SK-N-SH treated with all-trans-retinoic acid at 6 μM for 48 hours (cell line): Measurements from ENCODE around the gene CALML5.

Experiments used
- ATAC-seq: fragments of 200-7000 bp; cut with Tn5 transposase; 3 replicates; pipeline ENCODE4 v1.9.1; 2020; ENCODE audit warnings: mild to moderate bottlenecking, moderate library complexity
- ARNTL ChIP-seq: fragments of 450-650 bp; formaldehyde crosslinking; IDR thresholded peaks from 2 replicates; pipeline ENCODE4 v1.5.0; 2020; ENCODE audit warnings: low read depth, mild to moderate bottlenecking, moderate library complexity, borderline replicate concordance
- BACH2 ChIP-seq: fragments of 250-450 bp; sonication (Bioruptor Pico); IDR thresholded peaks from 2 replicates; pipeline ENCODE4 v1.9.0; 2021; ENCODE audit warnings: mild to moderate bottlenecking, borderline replicate concordance
- CREB5 ChIP-seq: fragments of 250-450 bp; sonication (Bioruptor Pico); IDR thresholded peaks from 2 replicates; pipeline ENCODE4 v1.5.1; 2020; ENCODE audit warnings: low read depth, mild to moderate bottlenecking, moderate library complexity
- CSDC2 ChIP-seq: fragments of 250-450 bp; sonication (Bioruptor Pico); IDR thresholded peaks from 2 replicates; pipeline ENCODE4 v1.5.0; 2020; ENCODE audit warnings: mild to moderate bottlenecking, moderate library complexity
- ESRRG ChIP-seq: fragments of 250-450 bp; sonication (Bioruptor Pico); IDR thresholded peaks from 2 replicates; pipeline ENCODE4 v1.6.1; 2021; ENCODE audit warnings: mild to moderate bottlenecking
- GLIS3 ChIP-seq: fragments of 250-450 bp; sonication (Bioruptor Pico); IDR thresholded peaks from 2 replicates; pipeline ENCODE4 v1.5.0; 2020; ENCODE audit warnings: mild to moderate bottlenecking, moderate library complexity
- ISL1 ChIP-seq: fragments of 250-450 bp; sonication (Bioruptor Pico); IDR thresholded peaks from 2 replicates; pipeline ENCODE4 v2.1.2; 2022; ENCODE audit warnings: mild to moderate bottlenecking, moderate library complexity
- OSR1 ChIP-seq: fragments of 250-450 bp; sonication (Bioruptor Pico); IDR thresholded peaks from 2 replicates; pipeline ENCODE4 v1.8.0; 2022; ENCODE audit warnings: moderate library complexity, mild to moderate bottlenecking, inconsistent platforms
- POU6F1 ChIP-seq: fragments of 250-450 bp; sonication (Bioruptor Pico); IDR thresholded peaks from 2 replicates; pipeline ENCODE4 v1.8.0; 2021; ENCODE audit warnings: low read depth, mild to moderate bottlenecking, moderate library complexity, borderline replicate concordance
- PPARA ChIP-seq: fragments of 250-450 bp; sonication (Bioruptor Pico); IDR thresholded peaks from 2 replicates; pipeline ENCODE4 v1.5.0; 2020; ENCODE audit warnings: mild to moderate bottlenecking, borderline replicate concordance
- RARB ChIP-seq: fragments of 250-450 bp; sonication (Bioruptor Pico); IDR thresholded peaks from 2 replicates; pipeline ENCODE4 v1.8.0; 2021; ENCODE audit warnings: mild to moderate bottlenecking, moderate library complexity
- SNAI2 ChIP-seq: fragments of 250-450 bp; sonication (Bioruptor Pico); IDR thresholded peaks from 2 replicates; pipeline ENCODE4 v1.5.0; 2020; ENCODE audit warnings: mild to moderate bottlenecking, moderate library complexity
- TCF4 ChIP-seq: fragments of 250-450 bp; sonication (Bioruptor Pico); IDR thresholded peaks from 2 replicates; pipeline ENCODE4 v1.8.0; 2021; ENCODE audit warnings: mild to moderate bottlenecking, moderate library complexity, borderline replicate concordance
- TOX ChIP-seq: fragments of 250-450 bp; sonication (Bioruptor Pico); IDR thresholded peaks from 2 replicates; pipeline ENCODE4 v1.8.0; 2021; ENCODE audit warnings: mild to moderate bottlenecking, moderate library complexity, borderline replicate concordance
- TSHZ2 ChIP-seq: fragments of 250-450 bp; sonication (Bioruptor Pico); IDR thresholded peaks from 2 replicates; pipeline ENCODE4 v1.5.0; 2020; ENCODE audit warnings: mild to moderate bottlenecking, moderate library complexity
- ZFP3 ChIP-seq: fragments of 250-450 bp; sonication (Bioruptor Pico); IDR thresholded peaks from 2 replicates; pipeline ENCODE4 v1.5.0; 2020; ENCODE audit warnings: mild to moderate bottlenecking, moderate library complexity
- ZFP30 ChIP-seq: fragments of 450-650 bp; formaldehyde crosslinking; IDR thresholded peaks from 2 replicates; pipeline ENCODE4 v1.5.0; 2022; ENCODE audit warnings: mild to moderate bottlenecking, moderate library complexity
- ZNF565 ChIP-seq: fragments of 450-650 bp; formaldehyde crosslinking; conservative IDR thresholded peaks from 2 replicates; pipeline ENCODE4 v1.5.0; 2020; ENCODE audit warnings: low read depth, mild to moderate bottlenecking, moderate library complexity
- ZNF70 ChIP-seq: fragments of 450-650 bp; formaldehyde crosslinking; IDR thresholded peaks from 2 replicates; pipeline ENCODE4 v1.5.0; 2020; ENCODE audit warnings: mild to moderate bottlenecking, moderate library complexity
- ZNF8 ChIP-seq: fragments of 450-650 bp; formaldehyde crosslinking; IDR thresholded peaks from 2 replicates; pipeline ENCODE4 v1.5.0; 2020; ENCODE audit warnings: mild to moderate bottlenecking, moderate library complexity

Gene CALML5

GRCh38 chr10:5532307-5532605 is 32.9 kb upstream of the CALML5 start:
- no peak for ATAC-seq
- no peak for TF ChIP-seq ESRRG (CRISPR knock-in tag)
- no peak for TF ChIP-seq ZNF565
- no peak for TF ChIP-seq POU6F1 (CRISPR knock-in tag)
- TF ChIP-seq ARNTL (CRISPR knock-in tag): no peak
- TF ChIP-seq TOX (CRISPR knock-in tag): no peak

- ATAC-seq: no peak
- TF ChIP-seq RARB: no peak
- TF ChIP-seq ESRRG (CRISPR knock-in tag): no peak
- no peak for TF ChIP-seq TSHZ2 (CRISPR knock-in tag)
- no peak for TF ChIP-seq ZFP30 (CRISPR knock-in tag)
- TF ChIP-seq GLIS3 (CRISPR knock-in tag): no peak
- TF ChIP-seq ZNF8 (CRISPR knock-in tag): no peak
- TF ChIP-seq POU6F1 (CRISPR knock-in tag): no peak
- TF ChIP-seq SNAI2 (CRISPR knock-in tag): no peak
- no peak for TF ChIP-seq ARNTL (CRISPR knock-in tag)
Observed at GRCh38 chr10:5531558-5532306, 32.4 kb upstream of the CALML5 start.

GRCh38 chr10:5530846-5531557 is 31.6 kb upstream of the CALML5 start:
- TF ChIP-seq TCF4 (CRISPR knock-in tag) (no peak), ZNF8 (CRISPR knock-in tag) (no peak), ZFP30 (CRISPR knock-in tag) (no peak), SNAI2 (CRISPR knock-in tag) (no peak), GLIS3 (CRISPR knock-in tag) (no peak), CREB5 (no peak), ESRRG (CRISPR knock-in tag) (no peak), ZFP3 (CRISPR knock-in tag) (no peak), BACH2 (no peak), CSDC2 (CRISPR knock-in tag) (no peak), ARNTL (CRISPR knock-in tag) (no peak), RARB (no peak), ZNF70 (no peak), PPARA (no peak), TOX (CRISPR knock-in tag) (no peak), OSR1 (no peak), ISL1 (CRISPR knock-in tag) (no peak)
- no peak for ATAC-seq

- ATAC-seq: no peak
- TF ChIP-seq TOX (CRISPR knock-in tag) (no peak), ZNF565 (no peak), SNAI2 (CRISPR knock-in tag) (no peak), BACH2 (no peak), ESRRG (CRISPR knock-in tag) (no peak)
Observed at GRCh38 chr10:5530412-5530806, 31.0 kb upstream of the CALML5 start.
